HepG2 (cell line): ENCODE measurements around the gene STX4. TPM values are rescaled to one million over a fixed set of nuclear protein-coding genes. Genes with fewer than 3 reads are reported as not detected.

Experiments
- CBX1 ChIP-seq: IDR thresholded peaks from one replicate; pipeline ENCODE4 v1.6.1; 2016; ENCODE audit warnings: antibody characterized with exemption, low read depth
- CHCHD3 ChIP-seq: sonication (generic); formaldehyde crosslinking; IDR thresholded peaks from 2 replicates; pipeline ENCODE4 v1.8.0; 2022; ENCODE audit warnings: mild to moderate bottlenecking, missing genetic modification reagents, moderate library complexity
- FOXJ3 ChIP-seq: sonication (generic); formaldehyde crosslinking; IDR thresholded peaks from 2 replicates; pipeline ENCODE4 v1.4.0; 2020; ENCODE audit warnings: missing genetic modification reagents, mild to moderate bottlenecking, borderline replicate concordance
- HNRNPK ChIP-seq: fragments of 200-400 bp; formaldehyde crosslinking; IDR thresholded peaks from 2 replicates; pipeline ENCODE4 v1.6.1; 2018; ENCODE audit warnings: low read length, low read depth, moderate library complexity, mild to moderate bottlenecking; ENCODE audit not compliant: poor library complexity, severe bottlenecking
- NCOA1 ChIP-seq: sonication (generic); formaldehyde crosslinking; IDR thresholded peaks from 2 replicates; pipeline ENCODE4 v1.9.0; 2021; ENCODE audit warnings: missing genetic modification reagents
- RXRB ChIP-seq: IDR thresholded peaks from 2 replicates; pipeline ENCODE4 v1.6.1; 2016; ENCODE audit warnings: borderline replicate concordance, missing genetic modification reagents, missing compliant biosample characterization
- SIX4 ChIP-seq: sonication (generic); formaldehyde crosslinking; IDR thresholded peaks from 2 replicates; pipeline ENCODE4 v1.4.0; 2020; ENCODE audit warnings: missing genetic modification reagents
- ZNF354B ChIP-seq: sonication (generic); formaldehyde crosslinking; IDR thresholded peaks from 2 replicates; pipeline ENCODE4 v1.8.0; 2022; ENCODE audit warnings: mild to moderate bottlenecking, missing genetic modification reagents
- polyA plus RNA-seq, 8 experiments: library from polyadenylated mRNA; depleted of rRNA in 3 of 8; stranded (reverse) in 7 of 8; unstranded in 1 of 8; fragments of >200 nt; fragmentation: Illumina TruSeq in 4 of 8; extraction: Trizol in 4 of 8; gene quantifications; 2 replicates each; pipeline versions ENCODE4 v1.2.1 to v1.2.3, GENCODE V29; 2011 to 2016; ENCODE audit warnings: low read depth in 4 of 8, missing spikeins in 1 of 8, mixed read lengths in 1 of 8; ENCODE audit not compliant: insufficient read depth in 1 of 8
- total RNA-seq, 5 experiments: library from RNA; depleted of rRNA; stranded (reverse); fragments of >200 nt; fragmentation: Illumina TruSeq; extraction: Trizol; gene quantifications; 2 replicates each; pipeline ENCODE4 v1.2.3, GENCODE V29; 2016; ENCODE audit warnings: low read depth in 1 of 5
- TF ChIP-seq, protein P1 (sequence below): sonication (generic); formaldehyde crosslinking; IDR thresholded peaks from one replicate; pipeline ENCODE4 v1.5.1; 2020; ENCODE audit warnings: mild to moderate bottlenecking, missing genetic modification reagents; ENCODE audit errors: not compliant biosample characterization
- TF ChIP-seq, protein P2 (sequence below): IDR thresholded peaks from 2 replicates; pipeline ENCODE4 v1.6.1; 2016; ENCODE audit warnings: low read depth, missing genetic modification reagents, missing compliant biosample characterization
- TF ChIP-seq, protein P3 (sequence below): sonication (generic); formaldehyde crosslinking; IDR thresholded peaks from 2 replicates; pipeline ENCODE4 v1.4.0; 2020; ENCODE audit warnings: missing genetic modification reagents
- TF ChIP-seq, protein P4 (sequence below): sonication (generic); formaldehyde crosslinking; IDR thresholded peaks from 2 replicates; pipeline ENCODE4 v1.4.0; 2020; ENCODE audit warnings: mild to moderate bottlenecking, missing genetic modification reagents

Gene STX4
- total and polyA plus RNA-seq, 2 of the 13 experiments (the other 11 are each of a cell fraction or from before 2014, with no cell fraction given), result 29.2 to 34.6 TPM

DNA sequence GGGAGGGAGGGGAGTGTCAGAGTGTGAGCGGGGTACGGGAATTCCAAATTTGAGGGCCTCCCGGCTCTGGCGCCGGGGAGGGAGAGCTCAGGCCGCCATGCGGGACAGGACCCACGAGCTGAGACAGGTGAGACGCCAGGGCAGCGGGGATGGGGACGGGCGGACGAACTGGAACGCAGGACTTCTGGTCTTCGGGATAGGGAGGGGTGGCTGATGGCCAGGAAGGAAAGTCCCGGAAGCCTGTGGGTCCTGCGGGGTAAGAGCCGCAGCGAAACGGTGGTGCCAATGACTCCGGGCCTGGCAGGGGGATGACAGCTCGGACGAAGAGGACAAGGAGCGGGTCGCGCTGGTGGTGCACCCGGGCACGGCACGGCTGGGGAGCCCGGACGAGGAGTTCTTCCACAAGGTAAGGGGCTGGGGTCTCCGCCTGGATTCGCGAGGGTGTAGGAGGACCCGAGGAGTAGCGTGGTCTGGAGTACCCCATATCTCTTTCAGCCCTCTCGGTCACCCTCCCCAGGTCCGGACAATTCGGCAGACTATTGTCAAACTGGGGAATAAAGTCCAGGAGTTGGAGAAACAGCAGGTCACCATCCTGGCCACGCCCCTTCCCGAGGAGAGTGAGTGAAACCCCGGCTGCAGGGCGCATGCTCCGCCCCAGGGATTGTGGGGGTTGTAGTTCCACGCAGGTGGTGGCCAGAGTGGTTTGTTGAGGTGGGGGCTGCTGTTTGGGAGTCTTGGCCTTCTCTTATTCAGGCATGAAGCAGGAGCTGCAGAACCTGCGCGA, 543 bp downstream of the STX4 start (continued):
- peak; percentile 35 for TF ChIP-seq HNRNPK
- no peak for TF ChIP-seq FOXJ3 (CRISPR knock-in tag)
- no peak; the same call in 1 of the 2 replicates for TF ChIP-seq SIX4 (CRISPR knock-in tag)
- TF ChIP-seq, protein P1, sequence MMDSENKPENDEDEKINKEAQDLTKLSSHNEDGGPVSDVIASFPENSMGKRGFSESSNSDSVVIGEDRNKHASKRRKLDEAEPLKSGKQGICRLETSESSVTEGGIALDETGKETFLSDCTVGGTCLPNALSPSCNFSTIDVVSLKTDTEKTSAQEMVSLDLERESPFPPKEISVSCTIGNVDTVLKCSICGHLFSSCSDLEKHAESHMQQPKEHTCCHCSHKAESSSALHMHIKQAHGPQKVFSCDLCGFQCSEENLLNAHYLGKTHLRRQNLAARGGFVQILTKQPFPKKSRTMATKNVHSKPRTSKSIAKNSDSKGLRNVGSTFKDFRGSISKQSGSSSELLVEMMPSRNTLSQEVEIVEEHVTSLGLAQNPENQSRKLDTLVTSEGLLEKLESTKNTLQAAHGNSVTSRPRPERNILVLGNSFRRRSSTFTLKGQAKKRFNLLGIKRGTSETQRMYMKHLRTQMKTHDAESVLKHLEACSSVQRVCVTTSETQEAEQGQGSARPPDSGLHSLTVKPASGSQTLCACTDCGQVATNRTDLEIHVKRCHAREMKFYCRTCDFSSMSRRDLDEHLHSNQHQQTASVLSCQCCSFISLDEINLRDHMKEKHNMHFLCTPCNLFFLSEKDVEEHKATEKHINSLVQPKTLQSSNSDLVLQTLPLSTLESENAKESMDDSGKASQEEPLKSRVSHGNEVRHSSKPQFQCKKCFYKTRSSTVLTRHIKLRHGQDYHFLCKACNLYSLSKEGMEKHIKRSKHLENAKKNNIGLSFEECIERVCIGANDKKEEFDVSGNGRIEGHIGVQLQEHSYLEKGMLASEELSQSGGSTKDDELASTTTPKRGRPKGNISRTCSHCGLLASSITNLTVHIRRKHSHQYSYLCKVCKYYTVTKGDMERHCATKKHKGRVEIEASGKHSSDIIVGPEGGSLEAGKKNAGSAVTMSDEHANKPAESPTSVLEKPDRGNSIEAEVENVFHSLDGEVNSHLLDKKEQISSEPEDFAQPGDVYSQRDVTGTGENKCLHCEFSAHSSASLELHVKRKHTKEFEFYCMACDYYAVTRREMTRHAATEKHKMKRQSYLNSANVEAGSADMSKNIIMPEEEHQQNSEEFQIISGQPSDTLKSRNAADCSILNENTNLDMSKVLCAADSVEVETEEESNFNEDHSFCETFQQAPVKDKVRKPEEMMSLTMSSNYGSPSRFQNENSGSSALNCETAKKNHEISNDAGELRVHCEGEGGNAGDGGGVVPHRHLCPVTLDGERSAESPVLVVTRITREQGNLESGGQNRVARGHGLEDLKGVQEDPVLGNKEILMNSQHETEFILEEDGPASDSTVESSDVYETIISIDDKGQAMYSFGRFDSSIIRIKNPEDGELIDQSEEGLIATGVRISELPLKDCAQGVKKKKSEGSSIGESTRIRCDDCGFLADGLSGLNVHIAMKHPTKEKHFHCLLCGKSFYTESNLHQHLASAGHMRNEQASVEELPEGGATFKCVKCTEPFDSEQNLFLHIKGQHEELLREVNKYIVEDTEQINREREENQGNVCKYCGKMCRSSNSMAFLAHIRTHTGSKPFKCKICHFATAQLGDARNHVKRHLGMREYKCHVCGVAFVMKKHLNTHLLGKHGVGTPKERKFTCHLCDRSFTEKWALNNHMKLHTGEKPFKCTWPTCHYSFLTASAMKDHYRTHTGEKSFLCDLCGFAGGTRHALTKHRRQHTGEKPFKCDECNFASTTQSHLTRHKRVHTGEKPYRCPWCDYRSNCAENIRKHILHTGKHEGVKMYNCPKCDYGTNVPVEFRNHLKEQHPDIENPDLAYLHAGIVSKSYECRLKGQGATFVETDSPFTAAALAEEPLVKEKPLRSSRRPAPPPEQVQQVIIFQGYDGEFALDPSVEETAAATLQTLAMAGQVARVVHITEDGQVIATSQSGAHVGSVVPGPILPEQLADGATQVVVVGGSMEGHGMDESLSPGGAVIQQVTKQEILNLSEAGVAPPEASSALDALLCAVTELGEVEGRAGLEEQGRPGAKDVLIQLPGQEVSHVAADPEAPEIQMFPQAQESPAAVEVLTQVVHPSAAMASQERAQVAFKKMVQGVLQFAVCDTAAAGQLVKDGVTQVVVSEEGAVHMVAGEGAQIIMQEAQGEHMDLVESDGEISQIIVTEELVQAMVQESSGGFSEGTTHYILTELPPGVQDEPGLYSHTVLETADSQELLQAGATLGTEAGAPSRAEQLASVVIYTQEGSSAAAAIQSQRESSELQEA (CRISPR knock-in tag), result peak; percentile 80
- no peak for TF ChIP-seq ZNF354B (CRISPR knock-in tag)
- TF ChIP-seq, protein P2, sequence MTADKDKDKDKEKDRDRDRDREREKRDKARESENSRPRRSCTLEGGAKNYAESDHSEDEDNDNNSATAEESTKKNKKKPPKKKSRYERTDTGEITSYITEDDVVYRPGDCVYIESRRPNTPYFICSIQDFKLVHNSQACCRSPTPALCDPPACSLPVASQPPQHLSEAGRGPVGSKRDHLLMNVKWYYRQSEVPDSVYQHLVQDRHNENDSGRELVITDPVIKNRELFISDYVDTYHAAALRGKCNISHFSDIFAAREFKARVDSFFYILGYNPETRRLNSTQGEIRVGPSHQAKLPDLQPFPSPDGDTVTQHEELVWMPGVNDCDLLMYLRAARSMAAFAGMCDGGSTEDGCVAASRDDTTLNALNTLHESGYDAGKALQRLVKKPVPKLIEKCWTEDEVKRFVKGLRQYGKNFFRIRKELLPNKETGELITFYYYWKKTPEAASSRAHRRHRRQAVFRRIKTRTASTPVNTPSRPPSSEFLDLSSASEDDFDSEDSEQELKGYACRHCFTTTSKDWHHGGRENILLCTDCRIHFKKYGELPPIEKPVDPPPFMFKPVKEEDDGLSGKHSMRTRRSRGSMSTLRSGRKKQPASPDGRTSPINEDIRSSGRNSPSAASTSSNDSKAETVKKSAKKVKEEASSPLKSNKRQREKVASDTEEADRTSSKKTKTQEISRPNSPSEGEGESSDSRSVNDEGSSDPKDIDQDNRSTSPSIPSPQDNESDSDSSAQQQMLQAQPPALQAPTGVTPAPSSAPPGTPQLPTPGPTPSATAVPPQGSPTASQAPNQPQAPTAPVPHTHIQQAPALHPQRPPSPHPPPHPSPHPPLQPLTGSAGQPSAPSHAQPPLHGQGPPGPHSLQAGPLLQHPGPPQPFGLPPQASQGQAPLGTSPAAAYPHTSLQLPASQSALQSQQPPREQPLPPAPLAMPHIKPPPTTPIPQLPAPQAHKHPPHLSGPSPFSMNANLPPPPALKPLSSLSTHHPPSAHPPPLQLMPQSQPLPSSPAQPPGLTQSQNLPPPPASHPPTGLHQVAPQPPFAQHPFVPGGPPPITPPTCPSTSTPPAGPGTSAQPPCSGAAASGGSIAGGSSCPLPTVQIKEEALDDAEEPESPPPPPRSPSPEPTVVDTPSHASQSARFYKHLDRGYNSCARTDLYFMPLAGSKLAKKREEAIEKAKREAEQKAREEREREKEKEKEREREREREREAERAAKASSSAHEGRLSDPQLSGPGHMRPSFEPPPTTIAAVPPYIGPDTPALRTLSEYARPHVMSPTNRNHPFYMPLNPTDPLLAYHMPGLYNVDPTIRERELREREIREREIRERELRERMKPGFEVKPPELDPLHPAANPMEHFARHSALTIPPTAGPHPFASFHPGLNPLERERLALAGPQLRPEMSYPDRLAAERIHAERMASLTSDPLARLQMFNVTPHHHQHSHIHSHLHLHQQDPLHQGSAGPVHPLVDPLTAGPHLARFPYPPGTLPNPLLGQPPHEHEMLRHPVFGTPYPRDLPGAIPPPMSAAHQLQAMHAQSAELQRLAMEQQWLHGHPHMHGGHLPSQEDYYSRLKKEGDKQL (CRISPR knock-in tag), result no peak
- no peak for TF ChIP-seq CBX1
- TF ChIP-seq, protein P3, sequence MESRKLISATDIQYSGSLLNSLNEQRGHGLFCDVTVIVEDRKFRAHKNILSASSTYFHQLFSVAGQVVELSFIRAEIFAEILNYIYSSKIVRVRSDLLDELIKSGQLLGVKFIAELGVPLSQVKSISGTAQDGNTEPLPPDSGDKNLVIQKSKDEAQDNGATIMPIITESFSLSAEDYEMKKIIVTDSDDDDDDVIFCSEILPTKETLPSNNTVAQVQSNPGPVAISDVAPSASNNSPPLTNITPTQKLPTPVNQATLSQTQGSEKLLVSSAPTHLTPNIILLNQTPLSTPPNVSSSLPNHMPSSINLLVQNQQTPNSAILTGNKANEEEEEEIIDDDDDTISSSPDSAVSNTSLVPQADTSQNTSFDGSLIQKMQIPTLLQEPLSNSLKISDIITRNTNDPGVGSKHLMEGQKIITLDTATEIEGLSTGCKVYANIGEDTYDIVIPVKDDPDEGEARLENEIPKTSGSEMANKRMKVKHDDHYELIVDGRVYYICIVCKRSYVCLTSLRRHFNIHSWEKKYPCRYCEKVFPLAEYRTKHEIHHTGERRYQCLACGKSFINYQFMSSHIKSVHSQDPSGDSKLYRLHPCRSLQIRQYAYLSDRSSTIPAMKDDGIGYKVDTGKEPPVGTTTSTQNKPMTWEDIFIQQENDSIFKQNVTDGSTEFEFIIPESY (CRISPR knock-in tag), result no peak
- no peak; the same call in 1 of the 2 replicates for TF ChIP-seq CHCHD3
- TF ChIP-seq, protein P4, sequence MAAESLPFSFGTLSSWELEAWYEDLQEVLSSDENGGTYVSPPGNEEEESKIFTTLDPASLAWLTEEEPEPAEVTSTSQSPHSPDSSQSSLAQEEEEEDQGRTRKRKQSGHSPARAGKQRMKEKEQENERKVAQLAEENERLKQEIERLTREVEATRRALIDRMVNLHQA, result no peak
- TF ChIP-seq RXRB, result peak; percentile 37; the same call in 1 of the 2 replicates
- TF ChIP-seq NCOA1 (CRISPR knock-in tag), result no peak
